GM23338 (cell line): ENCODE results near the gene CARMIL1. TPM values are rescaled to one million over a fixed set of nuclear protein-coding genes. Genes with fewer than 3 reads are reported as not detected.

Source experiments
- ATAC-seq: fragments of 200-7000 bp; cut with Tn5 transposase; 3 replicates; pipeline ENCODE4 v1.9.1; 2020
- DNase-seq: peaks from one replicate; pipeline ENCODE4 v3.0.0-alpha.2; 2015; ENCODE audit warnings: low spot score
- H2AFZ ChIP-seq: fragments of 200-600 bp; sonication (generic); 2 replicates; pipeline ENCODE4 v1.8.0; 2016; ENCODE audit warnings: antibody characterized with exemption, mild to moderate bottlenecking, moderate library complexity
- H3F3A ChIP-seq: fragments of 200-600 bp; sonication (generic); replicated peaks from 2 replicates; pipeline ENCODE4 v1.8.0; 2017; ENCODE audit warnings: antibody characterized with exemption, mixed run types, low read depth
- H3K27ac ChIP-seq: fragments of 200-600 bp; sonication (generic); 2 replicates; pipeline ENCODE4 v1.6.1; 2016; ENCODE audit warnings: low read depth
- H3K27me3 ChIP-seq: fragments of 200-600 bp; sonication (generic); 2 replicates; pipeline ENCODE4 v1.8.0; 2016; ENCODE audit warnings: mild to moderate bottlenecking, mixed run types, moderate library complexity; ENCODE audit not compliant: insufficient read depth
- H3K36me3 ChIP-seq: fragments of 200-600 bp; sonication (generic); 2 replicates; pipeline ENCODE4 v1.8.0; 2016; ENCODE audit warnings: mild to moderate bottlenecking; ENCODE audit not compliant: insufficient read depth
- H3K4me1 ChIP-seq: fragments of 200-600 bp; sonication (generic); 2 replicates; pipeline ENCODE4 v1.8.0; 2016; ENCODE audit warnings: mild to moderate bottlenecking, moderate library complexity; ENCODE audit not compliant: insufficient read depth
- H3K4me2 ChIP-seq: fragments of 200-600 bp; sonication (generic); 2 replicates; pipeline ENCODE4 v1.7.1; 2017; ENCODE audit warnings: mixed run types
- H3K4me3 ChIP-seq: fragments of 200-600 bp; sonication (generic); 2 replicates; pipeline ENCODE4 v1.6.1; 2016; ENCODE audit warnings: mixed run types
- H3K79me2 ChIP-seq: fragments of 200-600 bp; sonication (generic); replicated peaks from 2 replicates; pipeline ENCODE4 v1.8.0; 2017; ENCODE audit warnings: mild to moderate bottlenecking; ENCODE audit not compliant: insufficient read depth
- H3K9me2 ChIP-seq: fragments of 200-600 bp; sonication (generic); 2 replicates; pipeline ENCODE4 v1.8.0; 2017; ENCODE audit not compliant: insufficient read depth
- H4K20me1 ChIP-seq: fragments of 200-600 bp; sonication (generic); replicated peaks from 2 replicates; pipeline ENCODE4 v1.8.0; 2017; ENCODE audit warnings: mild to moderate bottlenecking; ENCODE audit not compliant: insufficient read depth
- H3K27ac Mint-ChIP-seq: 2 replicates; pipeline ENCODE4 v1.8.0; 2020; ENCODE audit warnings: inconsistent platforms, mild to moderate bottlenecking, moderate library complexity, mixed read lengths
- H3K27me3 Mint-ChIP-seq: 3 replicates; pipeline ENCODE4 v1.8.0; 2022; ENCODE audit warnings: low read depth, mild to moderate bottlenecking, moderate library complexity, mixed read lengths, inconsistent platforms; ENCODE audit not compliant: insufficient read depth, poor library complexity
- H3K36me3 Mint-ChIP-seq: 3 replicates; pipeline ENCODE4 v1.8.0; 2021; ENCODE audit warnings: low read depth, mild to moderate bottlenecking, inconsistent platforms, moderate library complexity, mixed read lengths
- H3K4me1 Mint-ChIP-seq: 3 replicates; pipeline ENCODE4 v1.8.0; 2020; ENCODE audit warnings: mild to moderate bottlenecking, inconsistent platforms, mixed read lengths
- H3K4me3 Mint-ChIP-seq: 3 replicates; pipeline ENCODE4 v1.8.0; 2021; ENCODE audit warnings: moderate library complexity, mild to moderate bottlenecking, inconsistent platforms, mixed read lengths
- H3K9me3 Mint-ChIP-seq: 3 replicates; pipeline ENCODE4 v1.8.0; 2020; ENCODE audit warnings: moderate library complexity, mild to moderate bottlenecking, inconsistent platforms, mixed read lengths
- CREB1 ChIP-seq: fragments of 250-450 bp; sonication (Bioruptor Pico); IDR thresholded peaks from 2 replicates; pipeline ENCODE4 v1.5.0; 2020; ENCODE audit warnings: low read depth, mild to moderate bottlenecking, moderate library complexity
- CTCF ChIP-seq, 2 experiments: fragments of 200-600 bp in 1 of 2; sonication (generic) in 1 of 2; conservative IDR thresholded peaks; 2 replicates each; pipeline versions ENCODE4 v1.5.1 to v1.6.1; 2016 to 2017; ENCODE audit warnings: antibody characterized with exemption in 2 of 2, low read depth in 2 of 2, mild to moderate bottlenecking in 2 of 2, moderate library complexity in 1 of 2
- ETS1 ChIP-seq: IDR thresholded peaks from 2 replicates; pipeline ENCODE4 v1.6.1; 2016; ENCODE audit warnings: antibody characterized with exemption
- EZH2 ChIP-seq: fragments of 200-600 bp; sonication (generic); IDR thresholded peaks from one replicate; pipeline ENCODE4 v1.8.0; 2017; ENCODE audit warnings: antibody characterized with exemption, mild to moderate bottlenecking, low read depth; ENCODE audit not compliant: unreplicated experiment
- EZH2phosphoT487 ChIP-seq: fragments of 200-600 bp; sonication (generic); IDR thresholded peaks from one replicate; pipeline ENCODE4 v1.8.1; 2018; ENCODE audit warnings: antibody characterized with exemption; ENCODE audit not compliant: unreplicated experiment
- JUNB ChIP-seq: IDR thresholded peaks from one replicate; pipeline ENCODE4 v1.6.1; 2016; ENCODE audit warnings: antibody characterized with exemption; ENCODE audit not compliant: unreplicated experiment
- NANOG ChIP-seq: IDR thresholded peaks from 2 replicates; pipeline ENCODE4 v1.6.1; 2016; ENCODE audit warnings: antibody characterized with exemption, borderline replicate concordance
- POLR2AphosphoS5 ChIP-seq: IDR thresholded peaks from 2 replicates; pipeline ENCODE4 v1.6.1; 2016; ENCODE audit warnings: antibody characterized with exemption, low read depth
- REST ChIP-seq: IDR thresholded peaks from one replicate; pipeline ENCODE4 v1.6.1; 2018; ENCODE audit warnings: antibody characterized with exemption; ENCODE audit not compliant: unreplicated experiment
- STAT1 ChIP-seq: IDR thresholded peaks from one replicate; pipeline ENCODE4 v1.6.1; 2016; ENCODE audit warnings: antibody characterized with exemption; ENCODE audit not compliant: unreplicated experiment
- ZNF114 ChIP-seq: fragments of 250-450 bp; sonication (Bioruptor Pico); IDR thresholded peaks from 2 replicates; pipeline ENCODE4 v1.5.0; 2020; ENCODE audit warnings: mild to moderate bottlenecking, moderate library complexity
- ZNF331 ChIP-seq: fragments of 250-450 bp; sonication (Bioruptor Pico); IDR thresholded peaks from 2 replicates; pipeline ENCODE4 v1.5.0; 2020; ENCODE audit warnings: low read depth, mild to moderate bottlenecking, moderate library complexity
- ZNF462 ChIP-seq: fragments of 250-450 bp; sonication (Bioruptor Pico); IDR thresholded peaks from 2 replicates; pipeline ENCODE4 v1.5.0; 2020; ENCODE audit warnings: mild to moderate bottlenecking, moderate library complexity
- polyA plus RNA-seq: library from polyadenylated mRNA; unstranded; fragments of >200 nt; fragmentation: Nextera tagmentation; extraction: Ambion mirVana; gene quantifications from 2 replicates; pipeline ENCODE4 v1.2.1, GENCODE V29; 2016
- total RNA-seq: library from RNA; depleted of rRNA; stranded (reverse); fragments of >200 nt; shearing (Covaris generic); gene quantifications from 2 replicates; pipeline ENCODE4 v1.2.3, GENCODE V29; 2014

The CARMIL1 gene
- total and polyA plus RNA-seq, 2 experiments from 2014 or later: 43.2 to 66.9 TPM

- peaks cover 19% of the 10 kb centered on the region; the same call in 2 of the 3 replicates for H3K36me3 Mint-ChIP-seq
- H3K36me3 ChIP-seq: no peaks in the 10 kb centered on the region
- H3K27ac ChIP-seq: no peak overlapping the region
- no peak overlapping the region for H3K4me3 ChIP-seq
- no peaks in the 10 kb centered on the region for H3K9me2 ChIP-seq
- H3K4me1 Mint-ChIP-seq: peaks cover 8% of the 10 kb centered on the region; the same call in 1 of the 3 replicates
- TF ChIP-seq STAT1 (no peak), ZNF462 (CRISPR knock-in tag) (no peak), CTCF (conservative IDR thresholded peaks at IDR 0.05; ENCODE audit: low read depth in 2 of 2) (no peak), ETS1 (no peak), EZH2phosphoT487 (no peak), REST (no peak), CREB1 (no peak), NANOG (no peak), ZNF114 (CRISPR knock-in tag) (no peak), EZH2 (no peak), JUNB (no peak), POLR2AphosphoS5 (no peak), ZNF331 (CRISPR knock-in tag) (no peak)
- H3K9me3 Mint-ChIP-seq: no peaks in the 10 kb centered on the region
- no peaks in the 10 kb centered on the region for H3K79me2 ChIP-seq
- ATAC-seq (no peak), DNase-seq (no peak)
- no peak overlapping the region for H2AFZ ChIP-seq
- H3K4me2 ChIP-seq: no peak overlapping the region
- no peak overlapping the region for H3K27ac Mint-ChIP-seq
- no peaks in the 10 kb centered on the region for H4K20me1 ChIP-seq
- peaks cover 4% of the 10 kb centered on the region; the same call in 1 of the 2 replicates for H3K4me1 ChIP-seq
- no peak overlapping the region for H3K4me3 Mint-ChIP-seq
- H3K27me3 Mint-ChIP-seq: no peaks in the 10 kb centered on the region
- no peaks in the 10 kb centered on the region for H3F3A ChIP-seq
- no peaks in the 10 kb centered on the region for H3K27me3 ChIP-seq
Measured at GRCh38 chr6:25541228-25541627, 262.1 kb downstream of the CARMIL1 start.
